GM12801 (cell line): ENCODE results near the gene SMARCB1.

Experiments used
- CTCF ChIP-seq: IDR thresholded peaks from one replicate; pipeline ENCODE4 v1.5.1; 2011; ENCODE audit warnings: control low read depth; ENCODE audit not compliant: insufficient read length; ENCODE audit errors: extremely low read depth

The SMARCB1 gene

GRCh38 chr22:23883658-23884057, 96.9 kb downstream of the SMARCB1 start:
- no peak for TF ChIP-seq CTCF

GRCh38 chr22:23884140-23884539, 97.4 kb downstream of the SMARCB1 start:
- TF ChIP-seq CTCF = no peak
